Measurements from ENCODE around the gene B4GALT2. TPM values are rescaled to one million over a fixed set of nuclear protein-coding genes. Genes with fewer than 3 reads are reported as not detected.

The B4GALT2 gene
- total and polyA plus RNA-seq, 10 of the 15 experiments (the other 5 are each of a cell fraction or from before 2014, with no cell fraction given), result 0.98 to 61.0 (median 23.4) TPM

GRCh38 chr1:43956234-43956633, 22.8 kb upstream of the B4GALT2 start:
- TF ChIP-seq TAF1 (IDR thresholded peaks at IDR 0.05; ENCODE audit: borderline replicate concordance, low read depth, low read length), result no peak
- TF ChIP-seq STAT1 (conservative IDR thresholded peaks at IDR 0.05), result no peak
- TF ChIP-seq PML (IDR thresholded peaks at IDR 0.05; ENCODE audit: low read length), result no peak
- no peak for TF ChIP-seq PAX5 (IDR thresholded peaks at IDR 0.05; ENCODE audit: borderline replicate concordance, low read depth, low read length)
- TF ChIP-seq CTCF (IDR thresholded peaks at IDR 0.05 in 2 of 3, conservative IDR thresholded peaks at IDR 0.05 in 1 of 3; ENCODE audit: control insufficient read depth in 2 of 3, extremely low read depth in 1 of 3, insufficient read depth in 1 of 3, low read depth in 3 of 3, low read length in 3 of 3), result no peak
- no peak for TF ChIP-seq USF1 (IDR thresholded peaks at IDR 0.05; ENCODE audit: borderline replicate concordance, extremely low read length, insufficient read depth, low read depth, low read length)
- TF ChIP-seq MXI1 (IDR thresholded peaks at IDR 0.05; ENCODE audit: low read depth, low read length), result no peak
- no peak for TF ChIP-seq ETV6 (conservative IDR thresholded peaks at IDR 0.05 in 1 of 2, IDR thresholded peaks at IDR 0.05 in 1 of 2; ENCODE audit: borderline replicate concordance in 1 of 2, low read depth in 1 of 2)
- no peak for TF ChIP-seq BACH1 (IDR thresholded peaks at IDR 0.05; ENCODE audit: borderline replicate concordance)
- no peak for TF ChIP-seq POLR2AphosphoS5 (IDR thresholded peaks at IDR 0.05; ENCODE audit: low read length)
- no peak for TF ChIP-seq NFIC (IDR thresholded peaks at IDR 0.05; ENCODE audit: low read depth, low read length)
- no peak for TF ChIP-seq SREBF1 (IDR thresholded peaks at IDR 0.05; ENCODE audit: low read length)
- Histone ChIP-seq H3K9me3 (replicated peaks; ENCODE audit: control insufficient read depth, insufficient read depth, low read length) (no peaks in the 10 kb centered on the region), H3K79me2 (ENCODE audit: control insufficient read depth, insufficient read depth, low read length) (no peaks in the 10 kb centered on the region), H3K27ac (ENCODE audit: control insufficient read depth, insufficient read depth) (no peak overlapping the region), H3K4me1 (ENCODE audit: control insufficient read depth, insufficient read depth, low read length) (no peaks in the 10 kb centered on the region), H3K4me2 (ENCODE audit: control insufficient read depth, insufficient read depth) (no peak overlapping the region), H3K36me3 (ENCODE audit: control insufficient read depth in 2 of 2, insufficient read depth in 2 of 2, low read length in 1 of 2) (peaks cover 0 to 12% of the 10 kb centered on the region in 2 experiments; a peak in 1 of 4 replicates), H4K20me1 (ENCODE audit: control insufficient read depth, insufficient read depth) (no peaks in the 10 kb centered on the region), H3K27me3 (replicated peaks in 1 of 2; ENCODE audit: control insufficient read depth in 2 of 2, insufficient read depth in 2 of 2, low read length in 1 of 2) (no peaks in the 10 kb centered on the region), H2AFZ (ENCODE audit: control insufficient read depth, low read depth, low read length) (no peak overlapping the region), H3K4me3 (no peak overlapping the region), H3K9ac (ENCODE audit: control insufficient read depth, insufficient read depth, low read length) (no peak overlapping the region)
- POLR2A ChIA-PET, result no interaction called here
- in situ Hi-C loops (cut with MboI), result no loop called here
- DNase-seq (ENCODE audit: low read depth, low spot score) (no peak), FAIRE-seq (no peak), ATAC-seq (no peak)
- intact Hi-C loops (cut with micrococcal nuclease; ENCODE audit: unreplicated experiment), result no loop called here
- 93% methylated on average over 8 of the region's 8 CpGs for WGBS (ENCODE audit: insufficient coverage, insufficient replicate concordance, low lambda C conversion rate, missing lambda C conversion rate)
- BruUV-seq (replicated peaks), result no TSS peak
- CTCF ChIA-PET, result interaction anchor here (1.6 kb wide), 1 partner anchor 11 kb away, joined by 3 read pairs; no protein-coding TSS in a partner anchor
- SMC1A ChIA-PET (ENCODE audit: uncharacterized antibody, unreplicated experiment), result interaction anchor here (0.9 kb wide), 1 partner anchor 32 kb away, joined by 3 read pairs; no protein-coding TSS in a partner anchor
- RAD21 ChIA-PET (ENCODE audit: unreplicated experiment), result interaction anchor here (0.9 kb wide), 1 partner anchor 10 kb away, joined by 3 read pairs; no protein-coding TSS in a partner anchor

Data from GM12878 (cell line).